ENCODE data around the gene EHMT1. TPM values are rescaled to one million over a fixed set of nuclear protein-coding genes. Genes with fewer than 3 reads are reported as not detected.

EHMT1 gene
- polyA plus RNA-seq, 1 of the 3 experiments (the other 2 are of a cell fraction): 39.5 TPM

DNA sequence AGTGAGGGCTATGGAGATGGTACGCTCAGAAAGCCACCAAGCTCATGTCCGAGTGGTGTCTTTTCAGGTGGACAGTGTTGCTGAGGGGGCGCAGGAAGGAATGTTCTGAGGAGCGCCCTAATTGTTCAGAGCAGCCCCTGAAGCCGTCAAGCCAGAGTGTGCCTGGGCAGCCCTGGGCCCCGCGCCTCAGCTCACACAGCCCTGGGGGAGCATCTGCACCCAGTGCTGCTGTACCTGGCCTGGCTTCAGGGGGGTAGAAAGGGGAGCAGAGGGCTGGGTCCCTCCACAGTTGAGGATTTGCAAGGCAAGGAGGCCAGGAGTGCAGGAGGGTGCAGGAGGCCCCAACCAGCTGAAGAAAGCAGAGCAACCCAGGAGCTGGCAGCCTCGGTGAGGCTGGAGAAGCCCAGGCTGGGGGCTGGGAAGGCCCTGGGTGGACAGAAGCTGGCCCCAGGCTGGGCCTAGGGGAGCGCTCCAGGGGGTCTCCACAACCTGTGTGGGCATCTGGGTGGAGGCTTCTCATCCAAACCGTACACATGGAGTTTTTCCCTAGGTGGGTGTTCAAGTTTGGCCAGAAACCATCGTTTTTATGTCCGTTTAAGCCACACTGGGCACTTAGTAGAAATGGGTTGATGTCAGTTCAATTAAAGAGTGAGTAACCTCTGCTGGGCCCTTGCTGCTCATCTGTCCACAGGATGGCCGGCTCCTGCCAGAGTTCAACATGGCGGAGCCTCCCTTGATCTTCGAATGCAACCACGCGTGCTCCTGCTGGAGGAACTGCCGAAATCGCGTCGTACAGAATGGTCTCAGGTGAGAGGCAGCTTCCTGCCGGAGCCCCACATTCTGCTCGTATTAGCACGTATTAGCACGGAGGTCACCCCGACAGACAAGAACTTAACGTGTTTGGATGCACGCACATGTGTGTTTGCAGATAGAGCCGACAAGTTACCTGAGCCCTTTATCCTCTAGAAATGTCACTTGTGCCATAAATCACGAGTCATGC lies 196.8 kb downstream of the EHMT1 start:
- Histone ChIP-seq H3K4me3 (ENCODE audit: low read depth in 2 of 2, low read length in 1 of 2) (no peak overlapping the region), H3K27ac (ENCODE audit: low read depth in 2 of 2, low read length in 1 of 2) (no peak overlapping the region; a peak in 1 of 4 replicates), H3K36me3 (replicated peaks in 1 of 2; ENCODE audit: control insufficient read depth in 1 of 2, insufficient read depth in 2 of 2, low read length in 1 of 2) (peaks cover 13 to 72% of the 10 kb centered on the region in 2 experiments), H4K20me1 (ENCODE audit: insufficient read depth) (no peaks in the 10 kb centered on the region), H3K9me3 (no peaks in the 10 kb centered on the region), H3K79me2 (ENCODE audit: insufficient read depth) (no peaks in the 10 kb centered on the region; the same call in 1 of the 2 replicates), H3K4me2 (no peak overlapping the region), H3K27me3 (ENCODE audit: insufficient read depth) (no peaks in the 10 kb centered on the region), H3K9me2 (no peaks in the 10 kb centered on the region), H3K4me1 (ENCODE audit: control insufficient read depth in 1 of 2, insufficient read depth in 2 of 2, low read depth in 1 of 2, low read length in 1 of 2) (no peaks in the 10 kb centered on the region; a peak in 1 of 4 replicates), H2AFZ (ENCODE audit: low read depth) (no peak overlapping the region), H3F3A (replicated peaks; ENCODE audit: insufficient read depth) (no peaks in the 10 kb centered on the region), H3K9ac (no peak overlapping the region)
- TF ChIP-seq, protein P1, sequence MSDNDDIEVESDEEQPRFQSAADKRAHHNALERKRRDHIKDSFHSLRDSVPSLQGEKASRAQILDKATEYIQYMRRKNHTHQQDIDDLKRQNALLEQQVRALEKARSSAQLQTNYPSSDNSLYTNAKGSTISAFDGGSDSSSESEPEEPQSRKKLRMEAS (IDR thresholded peaks at IDR 0.05; ENCODE audit: low read depth): no peak
- no peak for TF ChIP-seq TCF12 (IDR thresholded peaks at IDR 0.05)
- TF ChIP-seq MXI1 (IDR thresholded peaks at IDR 0.05; ENCODE audit: low read depth, low read length): no peak
- no peak for TF ChIP-seq NFIC (IDR thresholded peaks at IDR 0.05; ENCODE audit: borderline replicate concordance)
- no peak for TF ChIP-seq GABPA (IDR thresholded peaks at IDR 0.05; ENCODE audit: low read depth)
- no peak for TF ChIP-seq EZH2phosphoT487 (IDR thresholded peaks at IDR 0.05; ENCODE audit: borderline replicate concordance, low read depth)
- no peak for TF ChIP-seq ELF1 (IDR thresholded peaks at IDR 0.05)
- no peak for TF ChIP-seq FOXJ3 (CRISPR knock-in tag; IDR thresholded peaks at IDR 0.05)
- TF ChIP-seq RXRA (IDR thresholded peaks at IDR 0.05; ENCODE audit: borderline replicate concordance, low read depth): no peak
- no peak for TF ChIP-seq RCOR1 (IDR thresholded peaks at IDR 0.05; ENCODE audit: low read length)
- TF ChIP-seq, protein P2, sequence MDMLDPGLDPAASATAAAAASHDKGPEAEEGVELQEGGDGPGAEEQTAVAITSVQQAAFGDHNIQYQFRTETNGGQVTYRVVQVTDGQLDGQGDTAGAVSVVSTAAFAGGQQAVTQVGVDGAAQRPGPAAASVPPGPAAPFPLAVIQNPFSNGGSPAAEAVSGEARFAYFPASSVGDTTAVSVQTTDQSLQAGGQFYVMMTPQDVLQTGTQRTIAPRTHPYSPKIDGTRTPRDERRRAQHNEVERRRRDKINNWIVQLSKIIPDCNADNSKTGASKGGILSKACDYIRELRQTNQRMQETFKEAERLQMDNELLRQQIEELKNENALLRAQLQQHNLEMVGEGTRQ (IDR thresholded peaks at IDR 0.05; ENCODE audit: borderline replicate concordance, low read depth, low read length): no peak
- no peak for TF ChIP-seq YY1 (IDR thresholded peaks at IDR 0.05; ENCODE audit: low read depth)
- no peak for TF ChIP-seq RAD21 (IDR thresholded peaks at IDR 0.05; ENCODE audit: low read length)
- no peak for DNase-seq
- CTCF ChIA-PET: no interaction called here
- 99% methylated on average over 24 of the region's 30 CpGs for WGBS (ENCODE audit: low lambda C conversion rate)
- POLR2A ChIA-PET: interaction anchor here (0.6 kb wide), 1 partner anchor 22 kb away, joined by 3 read pairs; no protein-coding TSS in a partner anchor

DNA sequence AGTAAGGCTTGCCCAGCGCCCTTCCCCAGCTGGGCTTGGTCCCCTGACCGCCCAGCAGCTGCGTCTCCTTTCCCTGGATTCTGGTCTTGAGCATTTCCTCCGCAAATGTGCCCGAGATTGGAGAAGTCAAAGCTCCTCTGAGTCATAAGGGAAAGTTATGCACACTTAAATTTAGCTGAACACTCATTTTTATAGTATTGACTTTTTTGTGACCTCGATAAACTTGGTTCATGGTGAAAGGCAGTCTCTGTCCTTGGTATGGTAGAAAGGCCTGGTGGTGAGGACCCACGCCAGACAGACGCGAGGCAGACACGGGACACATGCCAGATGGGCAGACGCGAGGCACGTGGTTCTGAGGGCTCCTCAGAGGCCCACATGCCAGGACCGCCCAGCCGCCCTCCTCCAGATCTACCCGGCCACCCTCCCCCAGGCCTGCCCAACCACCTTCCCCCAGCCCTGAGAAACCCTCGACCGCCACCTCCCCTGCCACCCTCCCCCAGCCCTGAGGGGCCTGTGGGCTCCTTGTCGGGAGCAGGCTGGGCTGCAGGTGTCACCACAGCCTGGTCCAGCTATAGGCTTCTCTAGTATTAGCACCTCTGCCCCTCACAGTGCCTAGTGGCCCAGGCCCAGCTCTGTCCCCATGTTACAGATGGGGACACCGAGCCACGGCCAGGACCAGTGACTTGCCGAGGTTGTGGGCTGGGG lies 197.9 kb downstream of the EHMT1 start:
- no peaks in the 10 kb centered on the region for H3K9me3 ChIP-seq
- POLR2A ChIA-PET: no interaction called here
- no peak for DNase-seq
- H3K9me2 ChIP-seq: no peaks in the 10 kb centered on the region
- H3F3A ChIP-seq (replicated peaks; ENCODE audit: insufficient read depth): no peaks in the 10 kb centered on the region
- no peaks in the 10 kb centered on the region; the same call in 1 of the 2 replicates for H3K79me2 ChIP-seq (ENCODE audit: insufficient read depth)
- peaks cover 20 to 70% of the 10 kb centered on the region in 2 experiments for H3K36me3 ChIP-seq (replicated peaks in 1 of 2; ENCODE audit: control insufficient read depth in 1 of 2, insufficient read depth in 2 of 2, low read length in 1 of 2)
- H3K4me1 ChIP-seq (ENCODE audit: control insufficient read depth in 1 of 2, insufficient read depth in 2 of 2, low read depth in 1 of 2, low read length in 1 of 2): no peaks in the 10 kb centered on the region
- H2AFZ ChIP-seq (ENCODE audit: low read depth): no peak overlapping the region
- no peak overlapping the region for H3K4me3 ChIP-seq (ENCODE audit: low read depth in 2 of 2, low read length in 1 of 2)
- no peak overlapping the region for H3K27ac ChIP-seq (ENCODE audit: low read depth in 2 of 2, low read length in 1 of 2)
- TF ChIP-seq NRF1 (IDR thresholded peaks at IDR 0.05; ENCODE audit: low read depth, low read length): no peak
- no peak for TF ChIP-seq MEF2A (IDR thresholded peaks at IDR 0.05; ENCODE audit: borderline replicate concordance, low read depth)
- no peak for TF ChIP-seq MXI1 (IDR thresholded peaks at IDR 0.05; ENCODE audit: low read depth, low read length)
- no peak for TF ChIP-seq RCOR1 (IDR thresholded peaks at IDR 0.05; ENCODE audit: low read length)
- TF ChIP-seq JUND (IDR thresholded peaks at IDR 0.05): no peak
- TF ChIP-seq EZH2phosphoT487 (IDR thresholded peaks at IDR 0.05; ENCODE audit: borderline replicate concordance, low read depth): no peak
- TF ChIP-seq, protein P2 (IDR thresholded peaks at IDR 0.05; ENCODE audit: borderline replicate concordance, low read depth, low read length): no peak
- TF ChIP-seq CHD2 (IDR thresholded peaks at IDR 0.05; ENCODE audit: low read length, partially characterized antibody): no peak
- TF ChIP-seq SIN3A (IDR thresholded peaks at IDR 0.05; ENCODE audit: borderline replicate concordance, low read depth, low read length): no peak
- H3K27me3 ChIP-seq (ENCODE audit: insufficient read depth): no peaks in the 10 kb centered on the region
- no peaks in the 10 kb centered on the region for H4K20me1 ChIP-seq (ENCODE audit: insufficient read depth)
- CTCF ChIA-PET: no interaction called here
- H3K9ac ChIP-seq: no peak overlapping the region
- WGBS (ENCODE audit: low lambda C conversion rate): 96% methylated on average over 12 of the region's 22 CpGs
- no peak overlapping the region for H3K4me2 ChIP-seq
